Ishikawa (cell line): ENCODE results near the gene FBXO8.

Experiments
- CEBPB ChIP-seq: IDR thresholded peaks from 2 replicates; pipeline ENCODE4 v1.6.1; 2012
- CREB1 ChIP-seq: IDR thresholded peaks from 2 replicates; pipeline ENCODE4 v1.6.1; 2012; ENCODE audit warnings: low read depth
- EGR1 ChIP-seq: IDR thresholded peaks from 2 replicates; pipeline ENCODE4 v1.6.1; 2012
- EP300 ChIP-seq: IDR thresholded peaks from 2 replicates; pipeline ENCODE4 v1.6.1; 2012; ENCODE audit warnings: borderline replicate concordance
- FOXM1 ChIP-seq: IDR thresholded peaks from 2 replicates; pipeline ENCODE4 v1.6.1; 2012; ENCODE audit warnings: low read depth, borderline replicate concordance
- MAX ChIP-seq: IDR thresholded peaks from 2 replicates; pipeline ENCODE4 v1.6.1; 2012
- NFIC ChIP-seq: IDR thresholded peaks from 2 replicates; pipeline ENCODE4 v1.6.1; 2012
- RAD21 ChIP-seq: IDR thresholded peaks from 2 replicates; pipeline ENCODE4 v1.6.1; 2012; ENCODE audit warnings: low read depth
- REST ChIP-seq: IDR thresholded peaks from 2 replicates; pipeline ENCODE4 v1.6.1; 2012; ENCODE audit warnings: low read depth, mild to moderate bottlenecking
- TAF1 ChIP-seq: IDR thresholded peaks from 2 replicates; pipeline ENCODE4 v1.6.1; 2012; ENCODE audit warnings: low read depth, mild to moderate bottlenecking
- TCF12 ChIP-seq: IDR thresholded peaks from 2 replicates; pipeline ENCODE4 v1.6.1; 2012; ENCODE audit warnings: low read depth
- TEAD4 ChIP-seq: IDR thresholded peaks from 2 replicates; pipeline ENCODE4 v1.6.1; 2012
- USF1 ChIP-seq: IDR thresholded peaks from 2 replicates; pipeline ENCODE4 v1.6.1; 2012
- YY1 ChIP-seq: IDR thresholded peaks from 2 replicates; pipeline ENCODE4 v1.6.1; 2012; ENCODE audit warnings: low read depth
- ZBTB7A ChIP-seq: IDR thresholded peaks from 2 replicates; pipeline ENCODE4 v1.6.1; 2012; ENCODE audit warnings: low read depth

Gene FBXO8

GRCh38 chr4:174265916-174266315, 17.6 kb downstream of the FBXO8 start:
- TF ChIP-seq EGR1: no peak
- TF ChIP-seq CREB1: no peak
- TF ChIP-seq REST: no peak
- TF ChIP-seq TAF1: no peak
- TF ChIP-seq EP300: no peak
- TF ChIP-seq YY1: no peak
- no peak for TF ChIP-seq MAX
- no peak for TF ChIP-seq ZBTB7A
- TF ChIP-seq CEBPB: no peak
- TF ChIP-seq FOXM1: no peak

GRCh38 chr4:174263445-174263736, 20.1 kb downstream of the FBXO8 start:
- TF ChIP-seq TCF12 (no peak), REST (no peak), USF1 (no peak), CEBPB (no peak), CREB1 (no peak)

- no peak for TF ChIP-seq TEAD4
Measured at GRCh38 chr4:174262624-174263444, 20.6 kb downstream of the FBXO8 start.

- TF ChIP-seq TCF12 (no peak), RAD21 (no peak), CREB1 (no peak), YY1 (no peak), TEAD4 (no peak), FOXM1 (no peak), MAX (no peak), USF1 (no peak), NFIC (no peak), ZBTB7A (no peak), TAF1 (no peak), REST (no peak), EGR1 (no peak)
Measured at GRCh38 chr4:174260099-174260498, 23.4 kb downstream of the FBXO8 start.

GRCh38 chr4:174259580-174259979, 23.9 kb downstream of the FBXO8 start:
- no peak for TF ChIP-seq REST
- TF ChIP-seq CREB1: no peak
- no peak for TF ChIP-seq YY1
- no peak for TF ChIP-seq USF1
- no peak for TF ChIP-seq RAD21
